D721Med (cell line): ENCODE results near the gene CDH2.
A peak's percentile ranks its signal among the peaks of the same experiment; 100 is the strongest.

Experiments used
- DNase-seq: peaks from one replicate; pipeline ENCODE4 v3.0.0; 2011; ENCODE audit warnings: low spot score; ENCODE audit not compliant: insufficient read length
- FAIRE-seq: peaks from 2 replicates; lab custom pipeline; 2011; peaks lifted over from hg19 to GRCh38; lab: Jason Lieb, UNC
- CTCF ChIP-seq: IDR thresholded peaks from 2 replicates; pipeline ENCODE4 v1.5.1; 2012; ENCODE audit warnings: mild to moderate bottlenecking, control low read depth; ENCODE audit not compliant: insufficient read depth; ENCODE audit errors: missing control alignments

Gene CDH2

GRCh38 chr18:28065031-28065792 is 111.7 kb downstream of the CDH2 start:
- FAIRE-seq: peak; percentile 56
- no peak for DNase-seq
- no peak for TF ChIP-seq CTCF

- no peak for TF ChIP-seq CTCF
- no peak for DNase-seq
- no peak for FAIRE-seq
These were observed 113.0 kb downstream of the CDH2 start for GRCh38 chr18:28063926-28064325.

- DNase-seq (no peak), FAIRE-seq (no peak)
- TF ChIP-seq CTCF: no peak
These were observed 113.6 kb downstream of the CDH2 start for GRCh38 chr18:28063271-28063761.

- no peak for DNase-seq
- FAIRE-seq: no peak
- no peak for TF ChIP-seq CTCF
These were observed 114.5 kb downstream of the CDH2 start for GRCh38 chr18:28062443-28062842.

- DNase-seq: no peak
- FAIRE-seq: no peak
- no peak for TF ChIP-seq CTCF
These were observed 117.1 kb downstream of the CDH2 start for GRCh38 chr18:28059861-28060260.

GRCh38 chr18:28050545-28050944 is 126.4 kb downstream of the CDH2 start:
- no peak for DNase-seq
- no peak for TF ChIP-seq CTCF
- FAIRE-seq: no peak

GRCh38 chr18:28048612-28049011 is 128.3 kb downstream of the CDH2 start:
- FAIRE-seq (no peak), DNase-seq (no peak)
- TF ChIP-seq CTCF: no peak
